ENCODE measurements around the gene FAP.

DNA sequence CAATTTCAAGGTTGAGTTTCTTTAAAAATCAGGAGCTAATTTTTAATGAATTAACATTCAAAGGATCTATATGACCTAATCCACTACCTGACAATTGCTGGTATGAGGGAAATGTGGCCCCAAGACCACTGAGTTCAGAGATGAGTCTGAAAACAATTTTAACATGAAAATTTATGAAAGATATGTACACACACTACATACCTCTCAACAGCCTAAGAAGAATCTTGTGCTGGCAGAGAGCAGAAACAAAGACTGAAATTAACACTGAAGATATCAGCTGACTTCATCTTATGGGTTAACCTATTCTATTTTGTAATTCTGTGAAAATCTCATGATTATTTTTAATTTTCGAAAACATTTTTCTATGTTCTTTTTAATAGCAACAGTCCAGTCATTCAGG is 1.7 kb downstream of the FAP start:
- TF ChIP-seq NFATC4 (CRISPR knock-in tag; IDR thresholded peaks at IDR 0.05) (no peak), CTCF (IDR thresholded peaks at IDR 0.05) (no peak), TCF7 (CRISPR knock-in tag; IDR thresholded peaks at IDR 0.05; ENCODE audit: low read depth) (no peak), GTF2I (CRISPR knock-in tag; conservative IDR thresholded peaks at IDR 0.05) (no peak), ZNF232 (CRISPR knock-in tag; IDR thresholded peaks at IDR 0.05) (no peak), HMGXB4 (CRISPR knock-in tag; IDR thresholded peaks at IDR 0.05) (no peak), ATF1 (CRISPR knock-in tag; IDR thresholded peaks at IDR 0.05) (no peak)
- TF ChIP-seq, protein P1, sequence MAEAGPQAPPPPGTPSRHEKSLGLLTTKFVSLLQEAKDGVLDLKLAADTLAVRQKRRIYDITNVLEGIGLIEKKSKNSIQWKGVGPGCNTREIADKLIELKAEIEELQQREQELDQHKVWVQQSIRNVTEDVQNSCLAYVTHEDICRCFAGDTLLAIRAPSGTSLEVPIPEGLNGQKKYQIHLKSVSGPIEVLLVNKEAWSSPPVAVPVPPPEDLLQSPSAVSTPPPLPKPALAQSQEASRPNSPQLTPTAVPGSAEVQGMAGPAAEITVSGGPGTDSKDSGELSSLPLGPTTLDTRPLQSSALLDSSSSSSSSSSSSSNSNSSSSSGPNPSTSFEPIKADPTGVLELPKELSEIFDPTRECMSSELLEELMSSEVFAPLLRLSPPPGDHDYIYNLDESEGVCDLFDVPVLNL (CRISPR knock-in tag; IDR thresholded peaks at IDR 0.05; ENCODE audit: borderline replicate concordance, low read depth), result no peak

Measured in WTC11 (cell line).